ENCODE results near the gene CCNA1.

The CCNA1 gene

DNA sequence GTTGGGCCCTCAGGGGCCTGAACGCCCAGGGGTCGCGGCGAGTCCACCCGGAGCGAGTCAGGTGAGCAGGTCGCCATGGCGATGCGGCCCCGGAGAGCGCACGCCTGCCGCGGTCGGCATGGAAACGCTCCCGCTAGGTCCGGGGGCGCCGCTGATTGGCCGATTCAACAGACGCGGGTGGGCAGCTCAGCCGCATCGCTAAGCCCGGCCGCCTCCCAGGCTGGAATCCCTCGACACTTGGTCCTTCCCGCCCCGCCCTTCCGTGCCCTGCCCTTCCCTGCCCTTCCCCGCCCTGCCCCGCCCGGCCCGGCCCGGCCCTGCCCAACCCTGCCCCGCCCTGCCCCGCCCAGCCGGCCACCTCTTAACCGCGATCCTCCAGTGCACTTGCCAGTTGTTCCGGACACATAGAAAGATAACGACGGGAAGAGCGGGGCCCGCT is at the start of gene CCNA1:
Gene CCNA1 (plus strand): TSS at position 390 of the 439 bp plus-strand sequence. CDS start 562 bp downstream, outside the sequence.
- peak; percentile 59 for DNase-seq (ENCODE audit: low spot score)

DNA sequence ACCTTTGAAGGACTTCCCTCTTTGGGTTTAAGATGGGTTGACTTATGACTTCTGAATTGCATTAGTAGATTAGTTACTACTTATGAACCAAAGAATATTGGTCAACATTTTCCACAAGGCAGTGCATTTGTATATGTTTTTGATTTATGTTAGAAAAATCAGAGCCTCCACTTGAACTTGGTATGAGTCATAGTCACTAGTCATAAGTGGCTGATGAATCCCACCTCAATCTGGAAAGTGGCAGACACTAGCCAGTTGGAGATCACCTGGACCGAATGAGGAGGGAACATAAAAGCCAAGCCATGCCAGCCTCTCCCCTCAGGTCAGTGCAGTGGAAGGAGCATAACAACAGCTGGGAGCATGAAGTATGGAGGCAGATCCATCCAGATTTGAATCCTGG is 46.8 kb upstream of the CCNA1 start:
- no peak for DNase-seq (ENCODE audit: low spot score)
- TF ChIP-seq, protein P1, sequence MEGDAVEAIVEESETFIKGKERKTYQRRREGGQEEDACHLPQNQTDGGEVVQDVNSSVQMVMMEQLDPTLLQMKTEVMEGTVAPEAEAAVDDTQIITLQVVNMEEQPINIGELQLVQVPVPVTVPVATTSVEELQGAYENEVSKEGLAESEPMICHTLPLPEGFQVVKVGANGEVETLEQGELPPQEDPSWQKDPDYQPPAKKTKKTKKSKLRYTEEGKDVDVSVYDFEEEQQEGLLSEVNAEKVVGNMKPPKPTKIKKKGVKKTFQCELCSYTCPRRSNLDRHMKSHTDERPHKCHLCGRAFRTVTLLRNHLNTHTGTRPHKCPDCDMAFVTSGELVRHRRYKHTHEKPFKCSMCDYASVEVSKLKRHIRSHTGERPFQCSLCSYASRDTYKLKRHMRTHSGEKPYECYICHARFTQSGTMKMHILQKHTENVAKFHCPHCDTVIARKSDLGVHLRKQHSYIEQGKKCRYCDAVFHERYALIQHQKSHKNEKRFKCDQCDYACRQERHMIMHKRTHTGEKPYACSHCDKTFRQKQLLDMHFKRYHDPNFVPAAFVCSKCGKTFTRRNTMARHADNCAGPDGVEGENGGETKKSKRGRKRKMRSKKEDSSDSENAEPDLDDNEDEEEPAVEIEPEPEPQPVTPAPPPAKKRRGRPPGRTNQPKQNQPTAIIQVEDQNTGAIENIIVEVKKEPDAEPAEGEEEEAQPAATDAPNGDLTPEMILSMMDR (IDR thresholded peaks at IDR 0.05; ENCODE audit: extremely low read depth, missing control alignments): no peak

More for the DNA sequence above, at the start of gene CCNA1:
- TF ChIP-seq, protein P1 (IDR thresholded peaks at IDR 0.05; ENCODE audit: extremely low read depth, missing control alignments): no peak

DNA sequence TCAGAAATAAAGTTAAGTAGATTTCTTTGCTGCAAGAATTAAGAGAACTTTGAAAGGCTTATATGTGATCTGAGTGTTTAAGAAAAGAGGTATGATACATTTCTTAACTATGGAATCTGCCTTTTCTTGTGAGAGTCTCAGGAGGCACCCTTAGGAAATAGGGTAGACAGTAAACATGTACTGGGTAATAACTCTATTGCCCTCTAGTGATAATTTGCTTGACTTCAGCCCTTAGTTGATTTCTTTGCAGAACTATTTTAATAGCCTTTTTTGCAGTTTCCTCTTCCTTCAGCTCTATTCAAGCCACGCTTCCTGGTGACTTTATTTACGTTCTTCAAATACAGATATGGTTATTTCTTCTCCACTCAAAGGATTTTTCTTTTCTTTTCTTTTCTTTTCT is 37.0 kb upstream of the CCNA1 start:
- TF ChIP-seq, protein P1 (IDR thresholded peaks at IDR 0.05; ENCODE audit: extremely low read depth, missing control alignments): no peak
- peak; percentile 17 for DNase-seq (ENCODE audit: low spot score)

DNA sequence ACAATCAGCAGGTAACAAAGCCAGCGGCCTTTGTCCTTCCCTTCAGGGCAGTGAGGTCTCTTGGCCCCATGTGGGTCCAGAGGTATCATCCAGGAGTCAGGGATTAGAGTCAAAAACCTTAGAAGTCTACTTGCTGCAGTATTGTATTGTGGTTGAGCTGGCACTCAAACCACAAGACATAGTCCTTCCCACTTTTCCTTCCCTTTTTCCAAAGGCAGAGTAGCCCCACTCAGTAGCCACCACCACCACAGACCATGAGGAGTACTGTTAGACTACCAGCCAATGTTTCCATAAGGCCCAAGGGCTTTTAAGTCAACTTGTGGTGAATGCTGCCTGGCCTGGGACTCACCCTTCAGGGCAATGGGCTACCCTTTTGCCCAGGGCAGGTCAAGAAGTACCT is 27.1 kb upstream of the CCNA1 start:
- DNase-seq (ENCODE audit: low spot score): no peak
- TF ChIP-seq, protein P1 (IDR thresholded peaks at IDR 0.05; ENCODE audit: extremely low read depth, missing control alignments): no peak

DNA sequence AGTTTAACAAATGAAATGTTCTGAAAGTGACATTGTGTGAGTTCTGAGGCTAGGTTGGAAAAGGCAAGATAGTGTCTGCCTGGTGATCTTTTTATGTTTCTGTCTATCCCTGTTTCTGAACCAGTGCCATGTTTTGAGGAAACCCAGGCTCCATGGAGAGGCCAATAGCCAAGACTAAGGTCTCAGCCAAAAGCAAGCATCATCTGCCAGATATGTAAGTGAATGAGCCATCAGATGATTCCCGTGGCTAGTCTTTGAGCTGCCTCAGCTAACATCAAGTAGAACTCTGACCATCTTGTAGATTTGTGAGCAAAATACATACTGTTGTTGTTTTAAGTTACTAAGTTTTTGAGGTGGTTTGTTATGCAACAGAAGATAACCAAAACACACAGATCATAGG is 19.6 kb upstream of the CCNA1 start:
- TF ChIP-seq, protein P1 (IDR thresholded peaks at IDR 0.05; ENCODE audit: extremely low read depth, missing control alignments): no peak
- no peak for DNase-seq (ENCODE audit: low spot score)

DNA sequence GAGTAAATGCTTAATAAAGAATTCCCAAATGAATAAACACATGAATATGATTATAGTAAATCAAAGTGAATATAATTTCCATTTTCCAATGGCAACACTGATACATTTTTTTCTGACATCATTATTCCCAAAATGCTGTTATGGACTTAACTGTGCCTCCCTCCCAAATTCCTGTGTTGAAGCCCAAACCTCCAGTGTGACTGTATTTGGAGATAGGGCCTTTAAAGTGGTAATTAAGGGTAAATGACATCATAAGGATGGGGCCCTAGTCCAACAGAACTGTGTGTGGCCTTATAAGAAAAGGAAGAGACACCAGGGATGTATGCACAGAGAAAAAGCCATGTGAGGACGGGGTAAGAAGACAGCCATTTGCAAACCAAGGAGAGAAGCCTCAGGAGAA is 19.1 kb upstream of the CCNA1 start:
- no peak for DNase-seq (ENCODE audit: low spot score)
- TF ChIP-seq, protein P1 (IDR thresholded peaks at IDR 0.05; ENCODE audit: extremely low read depth, missing control alignments): no peak

GRCh38 chr13:36414461-36414860 is 17.8 kb upstream of the CCNA1 start:
- TF ChIP-seq, protein P1 (IDR thresholded peaks at IDR 0.05; ENCODE audit: extremely low read depth, missing control alignments): no peak
- DNase-seq (ENCODE audit: low spot score): no peak
